ENCODE measurements around the gene EYA4.

EYA4 gene

GRCh38 chr6:133432021-133432989 lies 191.1 kb downstream of the EYA4 start:
- H4K91ac ChIP-seq (ENCODE audit: low read depth, low read length), result no peak overlapping the region
- no peak overlapping the region for H2AFZ ChIP-seq (ENCODE audit: insufficient read depth, low read length, poor library complexity)
- H2BK12ac ChIP-seq (ENCODE audit: low read length), result no peak overlapping the region
- no peak overlapping the region for H3K4me2 ChIP-seq (ENCODE audit: low read length)
- H4K8ac ChIP-seq (ENCODE audit: low read depth, low read length), result no peak overlapping the region
- H3K4me1 ChIP-seq (ENCODE audit: control insufficient read depth in 1 of 2, insufficient read depth in 2 of 2, low read length in 2 of 2), result peaks cover 0 to 4% of the 10 kb centered on the region in 2 experiments
- no peak overlapping the region for H3K9ac ChIP-seq (ENCODE audit: low read length)
- WGBS (ENCODE audit: extremely low coverage, insufficient coverage, insufficient read length), result no CpG with 5 or more reads among the region's 9 CpGs
- H3K18ac ChIP-seq (ENCODE audit: low read length), result no peak overlapping the region
- no peak overlapping the region for H3K23ac ChIP-seq (ENCODE audit: low read length)
- H2AK5ac ChIP-seq (ENCODE audit: low read length), result no peak overlapping the region
- H2BK5ac ChIP-seq (ENCODE audit: low read depth, low read length, poor library complexity), result no peak overlapping the region
- no peak for DNase-seq
- H3K79me1 ChIP-seq (ENCODE audit: low read length), result no peaks in the 10 kb centered on the region
- no peaks in the 10 kb centered on the region for H3K79me2 ChIP-seq (ENCODE audit: control insufficient read depth, insufficient read depth, low read length, poor library complexity)
- no peaks in the 10 kb centered on the region for H3K9me3 ChIP-seq (ENCODE audit: insufficient read depth, low read depth, low read length)
- no peak overlapping the region for H3K4me3 ChIP-seq (ENCODE audit: low read depth, low read length)
- no peak overlapping the region for H2BK120ac ChIP-seq (ENCODE audit: insufficient read depth, low read length, poor library complexity)
- no peak overlapping the region for H4K12ac ChIP-seq (ENCODE audit: low read depth, low read length)
- H3K14ac ChIP-seq (ENCODE audit: low read length), result no peak overlapping the region
- no peaks in the 10 kb centered on the region for H3K36me3 ChIP-seq (ENCODE audit: control insufficient read depth in 1 of 2, insufficient read depth in 2 of 2, low read length in 2 of 2)
- no peaks in the 10 kb centered on the region for H3K27me3 ChIP-seq (ENCODE audit: insufficient read depth, low read length)
- H3K4ac ChIP-seq (ENCODE audit: low read depth, low read length), result no peak overlapping the region
- H3K27ac ChIP-seq (ENCODE audit: low read depth, low read length), result no peak overlapping the region

DNA sequence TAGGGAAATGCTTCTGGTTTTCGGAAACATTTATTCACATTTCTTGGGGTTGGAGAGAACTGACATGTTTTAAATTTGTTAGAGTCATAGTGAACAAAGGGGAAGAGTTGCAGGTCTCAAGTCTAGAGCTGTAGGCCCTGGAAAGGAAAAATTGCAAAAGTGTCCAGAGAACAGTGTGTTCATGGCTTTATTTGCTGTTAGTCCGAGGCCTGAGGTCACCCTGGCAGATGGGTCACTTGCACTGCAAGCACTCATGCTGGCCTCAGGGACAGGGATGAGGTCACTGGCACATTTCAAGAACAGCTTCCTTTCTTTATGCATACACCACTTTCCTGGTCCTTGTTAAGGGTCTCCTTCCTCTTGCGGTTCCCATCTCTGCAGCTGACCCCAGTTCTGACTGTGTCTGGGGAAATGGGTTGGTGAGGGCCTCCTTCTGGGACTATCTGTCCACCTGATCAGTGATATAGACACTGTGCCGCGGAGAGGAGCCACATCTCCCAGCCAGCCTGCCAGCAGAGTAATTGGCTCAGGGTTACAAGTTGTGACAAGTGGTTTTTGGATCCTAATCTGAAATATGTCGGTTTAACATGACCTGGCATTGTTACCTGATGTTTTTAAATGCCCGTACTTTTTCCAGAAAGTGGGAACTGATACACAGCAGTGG lies 194.0 kb downstream of the EYA4 start:
- no peaks in the 10 kb centered on the region for H3K9me3 ChIP-seq (ENCODE audit: insufficient read depth, low read depth, low read length)
- WGBS (ENCODE audit: extremely low coverage, insufficient coverage, insufficient read length), result no CpG with 5 or more reads among the region's 7 CpGs

DNA sequence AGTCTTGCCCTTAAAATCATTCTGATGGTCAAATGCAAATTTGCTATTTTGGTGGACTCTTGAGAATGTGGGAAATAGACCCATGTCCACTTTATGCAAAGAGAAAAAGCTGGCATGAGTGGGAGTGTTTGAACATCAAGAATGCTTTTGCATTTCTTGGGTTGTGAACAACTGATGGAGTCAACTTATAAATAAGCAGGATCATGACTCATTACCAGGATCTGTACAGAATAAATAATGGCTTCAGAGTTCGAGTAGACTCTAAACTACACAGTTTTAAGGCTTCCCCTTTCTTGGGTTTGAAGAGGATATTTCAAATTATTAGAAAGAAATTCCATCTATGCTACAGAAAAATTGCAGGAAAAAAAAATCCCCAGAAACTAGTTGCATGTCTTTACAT lies 195.5 kb downstream of the EYA4 start:
- Histone ChIP-seq H2AFZ (ENCODE audit: insufficient read depth, low read length, poor library complexity) (no peak overlapping the region), H2BK12ac (ENCODE audit: low read length) (no peak overlapping the region), H3K4me2 (ENCODE audit: low read length) (no peak overlapping the region), H4K8ac (ENCODE audit: low read depth, low read length) (no peak overlapping the region), H3K4me1 (ENCODE audit: control insufficient read depth in 1 of 2, insufficient read depth in 2 of 2, low read length in 2 of 2) (peaks cover 0 to 3% of the 10 kb centered on the region in 2 experiments), H3K18ac (ENCODE audit: low read length) (no peak overlapping the region), H3K4me3 (ENCODE audit: low read depth, low read length) (no peak overlapping the region), H4K12ac (ENCODE audit: low read depth, low read length) (no peak overlapping the region), H3K9me3 (ENCODE audit: insufficient read depth, low read depth, low read length) (no peaks in the 10 kb centered on the region), H4K91ac (ENCODE audit: low read depth, low read length) (no peak overlapping the region), H3K36me3 (ENCODE audit: control insufficient read depth in 1 of 2, insufficient read depth in 2 of 2, low read length in 2 of 2) (no peaks in the 10 kb centered on the region), H2AK5ac (ENCODE audit: low read length) (no peak overlapping the region), H3K23ac (ENCODE audit: low read length) (no peak overlapping the region), H3K79me2 (ENCODE audit: control insufficient read depth, insufficient read depth, low read length, poor library complexity) (no peaks in the 10 kb centered on the region), H3K79me1 (ENCODE audit: low read length) (no peaks in the 10 kb centered on the region), H3K14ac (ENCODE audit: low read length) (no peak overlapping the region), H3K27me3 (ENCODE audit: insufficient read depth, low read length) (no peaks in the 10 kb centered on the region), H2BK120ac (ENCODE audit: insufficient read depth, low read length, poor library complexity) (no peak overlapping the region), H3K4ac (ENCODE audit: low read depth, low read length) (no peak overlapping the region), H3K27ac (ENCODE audit: low read depth, low read length) (no peak overlapping the region), H3K9ac (ENCODE audit: low read length) (no peak overlapping the region), H2BK5ac (ENCODE audit: low read depth, low read length, poor library complexity) (no peak overlapping the region)
- WGBS (ENCODE audit: extremely low coverage, insufficient coverage, insufficient read length), result no CpG with 5 or more reads among the region's 1 CpG
- DNase-seq, result no peak

More for the DNA sequence above, 194.0 kb downstream of the EYA4 start:
- H3K36me3 ChIP-seq (ENCODE audit: control insufficient read depth in 1 of 2, insufficient read depth in 2 of 2, low read length in 2 of 2), result no peaks in the 10 kb centered on the region
- H3K4me2 ChIP-seq (ENCODE audit: low read length), result no peak overlapping the region
- H2BK12ac ChIP-seq (ENCODE audit: low read length), result no peak overlapping the region
- H3K4ac ChIP-seq (ENCODE audit: low read depth, low read length), result no peak overlapping the region
- H2BK120ac ChIP-seq (ENCODE audit: insufficient read depth, low read length, poor library complexity), result no peak overlapping the region
- no peak overlapping the region for H3K18ac ChIP-seq (ENCODE audit: low read length)
- H3K27me3 ChIP-seq (ENCODE audit: insufficient read depth, low read length), result no peaks in the 10 kb centered on the region
- H4K8ac ChIP-seq (ENCODE audit: low read depth, low read length), result no peak overlapping the region
- H3K14ac ChIP-seq (ENCODE audit: low read length), result no peak overlapping the region
- H3K4me3 ChIP-seq (ENCODE audit: low read depth, low read length), result no peak overlapping the region
- H2AFZ ChIP-seq (ENCODE audit: insufficient read depth, low read length, poor library complexity), result no peak overlapping the region
- H3K4me1 ChIP-seq (ENCODE audit: control insufficient read depth in 1 of 2, insufficient read depth in 2 of 2, low read length in 2 of 2), result peaks cover 0 to 4% of the 10 kb centered on the region in 2 experiments
- no peak overlapping the region for H2AK5ac ChIP-seq (ENCODE audit: low read length)
- no peak overlapping the region for H2BK5ac ChIP-seq (ENCODE audit: low read depth, low read length, poor library complexity)
- no peak for DNase-seq
- no peak overlapping the region for H4K12ac ChIP-seq (ENCODE audit: low read depth, low read length)
- H3K23ac ChIP-seq (ENCODE audit: low read length), result no peak overlapping the region
- H3K79me2 ChIP-seq (ENCODE audit: control insufficient read depth, insufficient read depth, low read length, poor library complexity), result no peaks in the 10 kb centered on the region
- no peaks in the 10 kb centered on the region for H3K79me1 ChIP-seq (ENCODE audit: low read length)
- H3K27ac ChIP-seq (ENCODE audit: low read depth, low read length), result no peak overlapping the region
- no peak overlapping the region for H4K91ac ChIP-seq (ENCODE audit: low read depth, low read length)
- no peak overlapping the region for H3K9ac ChIP-seq (ENCODE audit: low read length)

DNA sequence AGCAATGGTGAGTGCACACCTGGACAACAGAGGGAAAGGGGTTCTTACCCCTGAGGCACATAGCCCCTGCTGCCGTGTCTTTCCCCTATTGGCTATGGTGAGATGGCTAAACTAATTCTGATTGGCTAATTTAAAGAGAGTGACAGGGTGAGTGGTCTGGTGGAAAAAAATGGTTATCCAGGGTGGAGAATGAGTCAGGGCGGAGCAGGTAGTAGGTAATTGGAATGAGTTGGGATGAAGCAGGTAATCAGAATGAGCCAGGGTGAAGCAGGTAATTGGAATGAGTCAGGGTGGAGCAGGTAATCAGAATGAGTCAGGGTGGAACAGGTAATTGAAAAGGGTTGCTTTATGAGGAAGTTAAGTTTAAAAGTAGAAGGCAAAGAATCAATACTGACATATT lies 200.3 kb downstream of the EYA4 start:
- Histone ChIP-seq H2BK5ac (ENCODE audit: low read depth, low read length, poor library complexity) (no peak overlapping the region), H3K9ac (ENCODE audit: low read length) (no peak overlapping the region), H4K8ac (ENCODE audit: low read depth, low read length) (no peak overlapping the region), H3K14ac (ENCODE audit: low read length) (no peak overlapping the region), H3K18ac (ENCODE audit: low read length) (no peak overlapping the region), H2AK5ac (ENCODE audit: low read length) (no peak overlapping the region), H3K36me3 (ENCODE audit: control insufficient read depth in 1 of 2, insufficient read depth in 2 of 2, low read length in 2 of 2) (no peaks in the 10 kb centered on the region), H3K4ac (ENCODE audit: low read depth, low read length) (no peak overlapping the region), H3K79me1 (ENCODE audit: low read length) (no peaks in the 10 kb centered on the region), H2BK12ac (ENCODE audit: low read length) (no peak overlapping the region), H3K27me3 (ENCODE audit: insufficient read depth, low read length) (no peaks in the 10 kb centered on the region), H3K23ac (ENCODE audit: low read length) (no peak overlapping the region), H3K27ac (ENCODE audit: low read depth, low read length) (no peak overlapping the region), H3K9me3 (ENCODE audit: insufficient read depth, low read depth, low read length) (no peaks in the 10 kb centered on the region), H3K4me2 (ENCODE audit: low read length) (no peak overlapping the region), H3K79me2 (ENCODE audit: control insufficient read depth, insufficient read depth, low read length, poor library complexity) (no peaks in the 10 kb centered on the region), H3K4me1 (ENCODE audit: control insufficient read depth in 1 of 2, insufficient read depth in 2 of 2, low read length in 2 of 2) (no peaks in the 10 kb centered on the region), H2AFZ (ENCODE audit: insufficient read depth, low read length, poor library complexity) (no peak overlapping the region), H3K4me3 (ENCODE audit: low read depth, low read length) (no peak overlapping the region), H2BK120ac (ENCODE audit: insufficient read depth, low read length, poor library complexity) (no peak overlapping the region), H4K91ac (ENCODE audit: low read depth, low read length) (no peak overlapping the region), H4K12ac (ENCODE audit: low read depth, low read length) (no peak overlapping the region)
- no CpG with 5 or more reads among the region's 2 CpGs for WGBS (ENCODE audit: extremely low coverage, insufficient coverage, insufficient read length)
- peak; percentile 15 to 28 for DNase-seq
